SH-SY5Y (cell line): ENCODE data around the gene GOLM1.

Experiments
- GATA2 ChIP-seq: IDR thresholded peaks from 2 replicates; pipeline ENCODE4 v1.6.1; 2011; ENCODE audit warnings: mild to moderate bottlenecking, low read depth, low read length
- GATA3 ChIP-seq: IDR thresholded peaks from 2 replicates; pipeline ENCODE4 v1.6.1; 2011; ENCODE audit warnings: low read depth, mild to moderate bottlenecking, low read length, moderate library complexity

DNA sequence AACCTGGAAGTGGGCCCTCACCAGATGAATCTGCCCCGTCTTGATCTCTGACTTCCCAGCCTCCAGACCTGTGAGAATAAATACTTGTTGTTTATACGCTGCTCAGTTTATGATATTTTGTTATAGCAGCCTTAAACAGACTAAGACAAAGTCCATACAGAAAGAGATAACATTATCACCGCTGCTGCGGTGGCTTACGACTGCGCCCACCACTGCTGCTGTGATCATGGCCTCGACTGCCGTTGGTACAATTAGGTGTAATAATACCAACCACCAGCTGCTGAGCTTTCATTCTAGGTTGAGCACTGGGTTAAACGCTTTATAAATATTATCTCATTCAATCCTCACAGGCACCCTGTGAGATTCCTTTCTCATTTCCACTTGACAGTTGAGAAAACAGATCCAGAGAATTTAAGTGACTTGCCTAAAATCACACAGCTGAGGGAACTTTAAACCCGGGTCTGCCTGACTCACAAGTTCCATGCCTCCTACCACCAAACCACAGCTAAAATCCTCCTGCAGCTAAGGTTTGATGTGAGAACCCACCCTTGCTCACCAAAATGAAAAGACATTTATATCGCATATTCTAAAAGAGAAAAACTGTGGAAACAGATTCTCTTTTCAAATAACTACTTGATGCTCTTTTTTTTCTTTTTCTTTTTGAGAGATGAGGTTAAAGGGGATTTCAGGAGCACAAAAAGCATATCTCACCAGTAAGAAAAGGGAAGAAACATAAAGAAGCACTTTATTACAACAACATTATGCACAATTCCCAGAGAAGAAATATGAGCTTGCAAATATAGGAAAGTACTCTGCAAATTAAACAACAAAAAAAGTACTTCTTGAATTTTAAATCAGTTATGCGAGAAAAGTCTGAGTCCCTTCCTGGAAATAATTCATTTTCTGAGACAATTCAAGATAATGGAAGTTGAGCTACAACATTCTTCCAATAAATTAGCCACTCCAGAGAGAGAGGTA, 23.9 kb downstream of the GOLM1 start:
- no peak for TF ChIP-seq GATA3
- no peak for TF ChIP-seq GATA2
